Esophagus squamous epithelium (tissue), 4 donors: ENCODE data around the gene ATAD2B.

Experiments used
- CTCF ChIP-seq, 6 experiments: fragments of 450-650 bp in 4 of 6; fragments of 200-600 bp in 2 of 6; sonication (generic) in 2 of 6; IDR thresholded peaks; one replicate each; pipeline ENCODE4 v1.5.1; 2016 to 2019; ENCODE audit warnings: antibody characterized with exemption in 6 of 6, mild to moderate bottlenecking in 4 of 6, moderate library complexity in 4 of 6
- POLR2A ChIP-seq, 4 donors: fragments of 450-650 bp; IDR thresholded peaks; one replicate each; pipeline ENCODE4 v1.6.1; 2017; ENCODE audit warnings: antibody characterized with exemption in 4 of 4, mild to moderate bottlenecking in 4 of 4, moderate library complexity in 3 of 4

- no peak for TF ChIP-seq CTCF (IDR thresholded peaks at IDR 0.05)
- no peak for TF ChIP-seq POLR2A (IDR thresholded peaks at IDR 0.05)
Measured at GRCh38 chr2:23859983-23860382, 66.9 kb downstream of the ATAD2B start.
